Measurements from ENCODE around the gene OTUB1.
"Not testable (repeated sequence)": the region's sequence is repeated elsewhere in the genome, so short reads cannot be mapped to it uniquely, and the experiment has no call there.

Gene OTUB1

DNA sequence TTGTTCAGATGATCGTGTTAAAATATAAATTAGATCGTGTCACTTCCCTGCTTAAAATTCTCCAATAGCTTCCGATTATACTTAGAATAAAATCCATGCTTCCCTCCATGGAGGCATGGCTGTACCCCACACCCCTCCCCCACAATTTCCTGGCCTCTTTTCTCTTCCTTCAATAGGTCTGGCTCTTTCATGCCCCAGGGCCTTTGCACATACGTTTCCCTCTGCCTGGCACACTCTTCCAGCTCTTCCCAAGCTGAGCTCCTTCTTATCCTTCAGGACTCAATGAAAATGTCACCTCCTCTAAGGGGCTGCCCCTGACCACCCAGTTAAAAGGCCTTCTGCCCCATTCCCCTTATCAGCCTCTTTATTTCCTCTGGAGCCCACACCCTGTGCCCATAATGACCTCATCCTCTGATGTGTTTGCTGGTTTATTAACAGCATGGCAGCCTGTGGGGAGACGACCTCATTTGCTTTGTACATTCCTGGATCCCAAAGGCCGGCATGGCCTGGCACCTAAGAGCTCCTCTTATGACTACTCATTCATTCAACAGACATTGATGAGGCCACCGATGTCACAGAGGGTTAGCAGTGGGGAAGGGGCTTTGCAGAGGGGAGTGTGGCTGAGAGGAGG lies 40.5 kb downstream of the OTUB1 start:
- DNase-seq, result no peak

DNA sequence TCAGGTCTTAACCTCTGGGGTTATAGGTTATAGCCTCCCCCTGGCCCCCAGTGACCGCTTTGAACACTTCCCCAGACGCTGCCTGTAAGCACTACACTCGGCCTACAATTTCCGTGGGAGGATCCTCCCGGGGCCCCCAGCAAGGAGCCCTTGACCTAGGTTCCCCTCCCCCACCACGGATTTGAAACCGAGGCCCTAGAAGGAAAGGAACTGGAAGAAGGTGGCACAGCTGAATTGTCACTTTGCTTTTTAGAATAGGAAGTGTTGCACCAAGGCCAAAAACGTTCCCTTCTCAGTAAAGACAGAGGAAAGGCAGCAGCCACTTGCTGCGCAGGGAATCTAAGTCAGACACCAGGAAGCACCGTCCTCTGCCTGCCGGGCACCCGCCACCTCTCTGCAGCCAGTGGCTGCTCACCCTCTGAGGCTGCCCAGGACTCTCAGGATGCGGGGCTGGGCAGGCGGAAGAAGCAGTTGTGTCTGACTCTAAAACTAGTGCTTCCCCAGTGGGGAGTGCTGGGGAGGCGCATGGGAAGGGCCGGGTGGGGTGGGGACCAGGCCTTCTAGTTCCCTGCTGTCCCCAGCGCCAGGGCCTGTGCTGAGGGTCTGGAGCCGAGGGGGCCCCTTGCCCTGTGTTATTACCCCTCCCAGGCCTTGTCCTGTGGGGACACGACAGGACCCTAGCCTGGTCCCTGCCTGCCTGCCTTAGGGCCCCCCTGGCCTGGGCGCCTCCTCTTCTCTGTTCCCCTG lies 41.6 kb downstream of the OTUB1 start:
- peak; percentile 34 for DNase-seq

GRCh38 chr11:64028398-64029115 lies 42.3 kb downstream of the OTUB1 start:
- DNase-seq, result no peak

DNA sequence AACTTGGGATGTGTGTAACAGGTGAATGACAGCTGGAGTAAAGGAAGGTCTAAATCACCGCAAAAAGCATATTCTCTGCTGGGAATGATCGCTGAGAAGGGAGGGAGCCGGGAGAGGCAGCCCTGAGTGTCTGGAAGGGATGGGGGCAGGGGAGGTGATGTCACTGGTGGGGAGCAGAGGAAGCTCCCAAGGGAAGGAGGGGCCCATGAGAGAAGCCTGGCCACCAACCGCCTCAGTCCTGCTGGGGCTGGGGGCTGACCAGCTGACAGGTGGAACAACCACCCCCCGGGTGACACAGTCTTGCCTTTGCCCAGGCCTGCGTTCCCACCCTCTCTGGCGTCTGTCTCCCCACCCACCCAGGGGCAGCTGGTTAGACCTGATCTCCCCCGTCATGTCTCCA lies 43.5 kb downstream of the OTUB1 start:
- no peak for DNase-seq

GRCh38 chr11:64031001-64031400 lies 44.8 kb downstream of the OTUB1 start:
- no peak for DNase-seq

DNA sequence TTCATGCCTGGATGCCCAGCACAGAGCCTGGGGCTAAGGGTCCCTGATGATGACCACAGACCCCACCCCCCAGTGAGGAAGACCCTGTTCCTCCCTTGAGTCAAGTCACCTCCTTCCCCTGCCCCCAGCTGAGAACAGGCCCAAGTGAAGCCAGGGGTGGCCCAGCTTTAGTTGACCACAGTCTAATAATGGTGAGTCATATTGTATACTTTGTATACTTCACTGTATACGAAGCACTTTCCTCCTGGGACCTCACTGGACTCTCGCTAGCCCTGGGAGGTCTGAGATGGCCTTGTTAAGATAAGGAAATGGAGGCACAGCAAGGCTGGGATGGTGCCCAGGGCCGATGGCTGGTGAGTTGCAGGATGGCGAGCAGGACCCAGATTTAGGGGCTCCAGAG lies 45.8 kb downstream of the OTUB1 start:
- DNase-seq, result no peak

DNA sequence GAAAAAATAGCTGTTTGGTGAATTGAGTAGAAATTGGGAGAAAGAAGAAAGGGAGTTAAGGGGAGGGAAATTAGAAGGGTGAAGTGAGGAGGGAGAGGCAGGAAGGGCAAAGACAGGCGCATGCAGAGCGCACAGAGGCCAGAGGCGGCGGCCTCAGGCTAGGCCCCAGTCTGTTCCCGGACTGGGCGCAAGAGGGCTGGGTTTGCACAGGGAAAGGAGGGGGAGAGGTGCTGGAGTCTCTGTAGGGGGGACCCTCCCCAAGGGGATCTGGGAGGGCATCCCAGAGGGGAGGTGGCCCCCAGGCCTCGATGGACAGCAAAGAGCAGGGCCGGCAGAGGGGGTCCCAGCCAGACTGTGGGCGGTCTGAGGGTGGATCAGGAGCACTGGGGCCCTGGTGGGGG lies 48.2 kb downstream of the OTUB1 start:
- DNase-seq, result no peak

DNA sequence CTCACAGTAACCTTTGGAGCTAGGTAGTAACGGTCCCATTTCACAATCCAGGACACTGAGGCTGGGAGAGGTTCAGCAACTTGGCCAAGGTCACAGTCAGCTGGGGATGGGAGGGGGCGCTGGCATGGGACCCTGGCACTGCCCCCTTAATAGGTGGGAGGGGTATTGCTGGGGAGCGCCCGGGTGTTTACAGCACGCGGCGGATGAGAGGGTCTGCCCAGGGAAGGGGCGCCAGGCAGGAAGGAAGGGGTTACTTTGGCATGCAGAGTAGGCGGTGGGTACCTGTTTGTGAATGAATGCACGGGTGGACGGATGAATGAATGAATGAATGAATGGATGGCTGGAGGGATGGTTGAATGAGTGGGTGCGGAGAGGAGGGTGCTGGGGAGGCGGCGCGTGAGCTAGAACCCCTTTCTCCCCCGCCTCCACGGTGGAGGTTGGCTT lies 48.9 kb downstream of the OTUB1 start:
- DNase-seq, result no peak

GRCh38 chr11:64035576-64035975 lies 49.3 kb downstream of the OTUB1 start, which contains the start of gene FLRT1:
Gene FLRT1 (plus strand): TSS chr11:64035931. CDS start chr11:64116268, 80,337 bp downstream.
- DNase-seq, result no peak

DNA sequence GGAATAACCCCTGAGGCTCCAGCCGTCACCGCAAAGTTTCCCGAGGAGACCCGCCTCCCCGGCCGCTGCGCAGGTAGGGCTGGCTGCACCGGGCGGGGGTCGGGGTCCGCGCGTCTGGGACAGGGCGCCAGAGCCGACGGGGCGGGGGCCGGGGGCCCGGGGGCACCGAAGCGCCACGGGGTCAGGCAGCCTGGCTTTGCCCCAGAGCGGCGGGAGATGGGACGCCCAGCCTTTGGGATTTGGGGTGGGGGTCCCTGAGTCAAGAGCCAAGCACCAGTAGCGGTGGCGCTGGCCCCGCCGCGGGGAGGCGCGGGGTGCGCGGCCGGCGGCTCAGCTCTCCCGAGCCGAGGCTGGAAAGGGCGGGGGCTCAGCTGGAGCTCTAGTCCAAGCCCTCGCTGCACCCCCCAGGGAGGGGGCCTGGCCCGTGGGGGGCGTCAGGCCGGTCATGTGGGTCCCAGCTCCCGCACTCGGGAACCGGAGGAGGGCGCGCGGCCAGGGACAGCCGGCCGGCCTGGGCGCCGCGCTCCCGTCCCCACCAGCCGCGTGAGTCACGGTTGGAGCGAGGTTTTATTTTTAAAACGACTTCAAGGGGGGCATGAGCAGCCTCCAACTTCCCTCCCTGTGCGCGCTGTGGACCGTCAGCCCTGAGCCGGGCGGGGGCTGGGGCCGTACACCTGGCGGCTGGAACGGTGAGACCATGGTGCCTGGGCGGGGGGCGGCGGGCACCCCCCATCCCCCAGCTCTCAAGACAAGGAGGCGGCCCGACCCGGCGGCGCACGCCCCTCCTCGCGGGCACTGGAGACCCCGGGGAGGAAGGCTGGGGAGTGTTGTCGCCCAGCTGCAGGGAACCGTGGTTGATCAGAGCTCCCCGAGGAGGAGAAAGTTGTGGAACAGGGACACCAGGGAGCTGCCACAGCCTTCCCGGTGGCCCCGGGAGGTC lies 50.1 kb downstream of the OTUB1 start:
- DNase-seq, result peak; percentile 27

DNA sequence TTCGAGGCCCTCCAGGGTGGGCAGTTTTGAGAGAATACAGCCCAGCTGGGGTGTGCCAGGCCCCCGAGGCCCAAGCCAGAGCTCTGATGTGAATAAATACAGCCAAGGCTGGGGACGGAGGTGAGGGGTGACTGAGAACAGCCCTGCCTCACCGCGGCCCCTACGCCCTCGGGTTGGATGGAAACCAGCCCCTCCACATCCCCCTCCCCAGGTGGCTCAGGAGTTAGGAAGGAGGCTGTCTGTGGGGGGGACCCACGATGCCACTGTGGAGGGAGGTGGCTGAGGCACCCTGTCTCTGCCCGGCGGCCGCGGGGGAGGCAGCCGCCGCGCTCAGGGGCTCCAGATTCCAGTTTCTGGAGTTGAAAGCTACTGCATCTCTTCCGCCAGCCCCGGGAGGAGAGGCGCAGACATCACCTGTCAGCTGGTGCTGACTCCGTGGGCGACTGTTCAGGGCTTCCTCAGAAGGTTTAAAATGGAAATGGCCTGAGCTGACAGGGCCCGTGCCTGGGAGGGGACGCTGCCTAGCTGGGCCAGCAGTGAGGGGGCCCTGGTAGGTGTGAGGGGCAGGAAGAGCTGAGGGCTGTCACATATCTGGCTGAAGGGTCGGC lies 50.9 kb downstream of the OTUB1 start:
- no peak for DNase-seq

- DNase-seq, result no peak
These were observed 52.3 kb downstream of the OTUB1 start for GRCh38 chr11:64038500-64038899.

DNA sequence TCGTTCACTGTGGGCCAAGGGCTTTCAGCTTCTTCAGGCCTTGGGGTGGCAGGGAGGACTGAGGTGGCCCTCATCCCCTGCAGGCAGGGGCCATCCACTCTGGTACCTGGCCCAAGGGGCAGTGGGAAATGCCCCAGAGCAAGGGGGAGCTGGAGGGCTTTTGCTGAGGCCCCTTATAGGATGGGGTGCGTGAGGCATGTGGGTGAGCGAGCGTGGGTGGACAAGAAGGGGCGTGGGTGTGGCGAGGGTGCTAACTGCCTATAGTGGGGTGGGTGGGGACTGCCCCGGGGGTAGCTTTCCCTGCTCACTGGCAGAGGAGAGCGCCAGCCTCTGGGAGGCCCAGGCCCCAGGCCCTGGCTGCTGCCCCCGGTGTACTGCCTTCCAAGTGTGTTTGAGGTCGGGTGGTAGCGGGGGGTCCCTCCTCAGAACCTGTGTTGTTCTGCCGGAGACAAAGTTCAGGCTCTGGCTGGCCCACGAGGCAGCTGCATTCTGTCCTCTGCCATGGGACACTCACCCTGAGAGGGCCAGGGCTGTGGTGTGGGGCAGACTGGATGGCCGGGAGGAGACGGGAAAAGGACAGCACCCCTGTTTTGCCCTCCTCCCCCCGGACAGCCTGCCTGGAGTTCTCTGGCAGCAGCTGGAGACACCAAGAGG lies 52.9 kb downstream of the OTUB1 start:
- no peak for DNase-seq

DNA sequence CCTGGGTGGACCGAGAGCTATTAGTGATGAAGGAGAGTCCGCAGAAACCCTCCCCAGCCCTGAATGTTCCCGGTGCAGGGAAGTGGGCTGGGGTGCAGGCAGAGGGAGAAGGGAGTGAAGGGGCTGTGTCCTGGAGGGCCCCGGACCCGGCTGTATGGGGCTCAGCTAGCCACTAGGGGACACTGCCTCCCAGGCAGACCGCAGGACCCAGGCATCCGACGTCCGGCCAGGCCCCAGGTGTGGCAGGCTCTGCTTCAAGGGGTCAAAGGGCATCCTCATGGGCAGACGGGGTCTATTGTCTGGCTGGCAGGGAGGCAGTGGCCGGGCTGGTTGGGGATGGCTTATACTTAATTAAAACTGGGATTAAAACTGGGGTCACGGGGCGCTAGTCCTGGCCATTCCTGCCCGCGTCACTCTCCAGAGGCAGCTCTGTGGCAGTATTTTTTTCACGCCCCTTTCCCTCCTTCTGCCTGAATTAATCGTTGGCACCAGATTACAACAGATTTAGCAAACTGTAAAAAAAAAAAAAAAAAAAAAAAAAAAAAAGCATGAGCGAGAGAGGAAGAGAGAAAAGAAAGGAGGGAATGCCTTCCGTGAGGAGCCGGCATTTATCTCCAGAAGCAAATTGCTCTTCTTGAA lies 54.6 kb downstream of the OTUB1 start:
- no peak for DNase-seq

DNA sequence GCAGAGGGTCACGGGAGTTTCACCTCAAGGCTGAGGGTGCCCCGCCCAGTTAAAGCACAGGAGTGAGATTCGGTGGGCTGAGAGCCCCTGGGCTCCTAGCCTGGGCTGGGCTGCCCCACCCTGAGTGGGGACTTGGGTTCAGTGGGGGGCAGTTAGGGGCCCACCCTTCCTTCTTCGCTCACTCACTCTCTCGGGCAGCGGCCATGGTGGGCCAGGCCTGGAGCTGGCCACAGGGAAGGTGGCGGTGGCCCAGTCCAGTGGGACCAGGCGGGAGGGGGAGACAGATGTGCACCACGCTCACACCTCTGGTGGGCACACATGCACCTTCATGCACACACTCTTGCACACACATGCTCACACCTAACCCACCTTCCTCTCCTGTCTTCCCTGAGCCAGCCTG lies 55.6 kb downstream of the OTUB1 start:
- no peak for DNase-seq

GRCh38 chr11:64042301-64042700 lies 56.1 kb downstream of the OTUB1 start:
- no peak for DNase-seq

DNA sequence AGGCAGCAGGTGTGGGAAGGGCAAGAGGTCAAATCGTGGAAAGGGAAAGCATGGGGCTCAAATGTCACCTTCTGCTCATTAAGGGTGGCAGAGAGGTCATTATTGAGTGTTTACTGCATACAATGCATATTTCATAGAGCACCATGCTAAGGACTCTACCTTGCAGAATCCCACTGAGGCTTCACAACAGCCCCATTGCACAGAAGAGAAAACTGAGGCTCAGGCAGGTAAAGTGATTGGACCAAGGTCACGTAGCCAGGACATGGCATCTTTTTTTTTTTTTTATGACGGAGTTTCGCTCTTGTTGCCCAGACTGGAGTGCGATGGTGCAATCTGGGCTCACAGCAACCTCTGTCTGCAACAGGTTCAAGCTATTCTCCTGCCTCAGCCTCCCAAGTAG lies 57.3 kb downstream of the OTUB1 start:
- no peak for DNase-seq

- no peak for DNase-seq
These were observed 58.6 kb downstream of the OTUB1 start for GRCh38 chr11:64044730-64045393.

- DNase-seq, result no peak
These were observed 59.5 kb downstream of the OTUB1 start for GRCh38 chr11:64045700-64046099.

- not testable (repeated sequence) for DNase-seq
These were observed 61.1 kb downstream of the OTUB1 start for GRCh38 chr11:64047373-64047772.
